HG02943 (cell line): ENCODE measurements around the gene TLR2.

Experiments
- ATAC-seq: cut with Tn5 transposase; IDR thresholded peaks from one replicate; pipeline ENCODE4 v1.9.1; 2021; ENCODE audit warnings: mild to moderate bottlenecking, low read depth, moderate library complexity; ENCODE audit not compliant: unreplicated experiment

The TLR2 gene, protein sequence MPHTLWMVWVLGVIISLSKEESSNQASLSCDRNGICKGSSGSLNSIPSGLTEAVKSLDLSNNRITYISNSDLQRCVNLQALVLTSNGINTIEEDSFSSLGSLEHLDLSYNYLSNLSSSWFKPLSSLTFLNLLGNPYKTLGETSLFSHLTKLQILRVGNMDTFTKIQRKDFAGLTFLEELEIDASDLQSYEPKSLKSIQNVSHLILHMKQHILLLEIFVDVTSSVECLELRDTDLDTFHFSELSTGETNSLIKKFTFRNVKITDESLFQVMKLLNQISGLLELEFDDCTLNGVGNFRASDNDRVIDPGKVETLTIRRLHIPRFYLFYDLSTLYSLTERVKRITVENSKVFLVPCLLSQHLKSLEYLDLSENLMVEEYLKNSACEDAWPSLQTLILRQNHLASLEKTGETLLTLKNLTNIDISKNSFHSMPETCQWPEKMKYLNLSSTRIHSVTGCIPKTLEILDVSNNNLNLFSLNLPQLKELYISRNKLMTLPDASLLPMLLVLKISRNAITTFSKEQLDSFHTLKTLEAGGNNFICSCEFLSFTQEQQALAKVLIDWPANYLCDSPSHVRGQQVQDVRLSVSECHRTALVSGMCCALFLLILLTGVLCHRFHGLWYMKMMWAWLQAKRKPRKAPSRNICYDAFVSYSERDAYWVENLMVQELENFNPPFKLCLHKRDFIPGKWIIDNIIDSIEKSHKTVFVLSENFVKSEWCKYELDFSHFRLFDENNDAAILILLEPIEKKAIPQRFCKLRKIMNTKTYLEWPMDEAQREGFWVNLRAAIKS

DNA sequence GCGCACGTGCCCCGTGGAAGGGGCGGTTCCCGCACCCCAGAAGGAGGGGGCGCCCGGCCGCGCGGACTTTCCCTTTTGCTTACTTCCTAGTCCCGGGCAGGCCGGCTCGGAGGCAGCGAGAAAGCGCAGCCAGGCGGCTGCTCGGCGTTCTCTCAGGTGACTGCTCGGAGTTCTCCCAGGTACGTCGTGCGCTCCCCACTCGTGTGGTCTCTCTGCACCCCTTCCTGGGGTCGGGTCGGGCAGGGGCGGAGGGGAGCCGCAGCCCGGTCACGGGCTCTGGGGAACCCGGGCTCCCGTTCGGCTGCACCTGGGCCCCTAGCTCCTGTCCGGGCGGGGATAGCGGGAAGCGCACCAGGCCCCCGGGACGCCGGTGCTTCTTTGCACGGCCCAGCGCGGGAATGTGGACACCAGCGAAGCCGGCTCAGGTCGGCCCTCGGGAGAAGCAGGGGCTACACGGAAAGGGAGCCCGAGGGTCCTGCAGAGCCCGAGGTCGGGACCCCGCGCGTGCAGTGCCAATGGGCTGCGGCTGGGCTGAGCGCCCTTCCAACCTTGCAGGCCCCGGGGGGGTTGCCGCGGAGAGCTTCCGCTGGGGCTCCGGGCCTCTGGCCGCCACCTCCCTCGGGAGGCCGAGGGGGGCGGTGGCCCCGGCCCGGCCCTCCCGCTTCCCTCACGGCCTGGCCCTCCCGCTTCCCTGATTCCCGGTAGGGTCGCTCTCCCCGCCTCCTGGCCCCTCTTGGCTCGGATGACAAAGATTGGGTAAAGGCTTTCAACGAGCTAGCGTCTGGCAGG, at the start of gene TLR2:
TLR2 (plus strand) TSS at position 99 of the 789 bp plus-strand sequence. CDS start 18,628 bp downstream, outside the sequence.
- ATAC-seq = peak; percentile 81

- ATAC-seq = no peak
Measured at GRCh38 chr4:153634738-153635353, 49.2 kb upstream of the TLR2 start.

DNA sequence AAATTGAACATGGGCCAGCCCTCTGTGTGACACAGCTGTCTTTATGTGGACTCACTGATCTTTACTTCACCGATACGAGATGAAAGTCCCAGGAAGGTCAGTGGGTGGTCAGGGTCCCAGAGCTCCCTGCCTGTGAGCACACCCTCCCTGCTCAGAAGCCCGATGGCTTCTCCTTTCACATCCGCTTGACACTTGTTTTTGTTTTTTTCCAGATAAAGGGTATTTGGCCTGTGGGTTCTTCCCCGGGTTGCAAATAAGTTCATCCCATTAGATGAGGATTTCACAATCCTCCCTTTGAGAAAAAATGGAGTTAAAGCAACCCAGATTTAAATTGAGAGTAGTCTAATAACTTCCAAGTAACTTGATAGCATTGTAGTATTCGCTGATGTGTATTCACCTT, 48.2 kb upstream of the TLR2 start:
- ATAC-seq = no peak

DNA sequence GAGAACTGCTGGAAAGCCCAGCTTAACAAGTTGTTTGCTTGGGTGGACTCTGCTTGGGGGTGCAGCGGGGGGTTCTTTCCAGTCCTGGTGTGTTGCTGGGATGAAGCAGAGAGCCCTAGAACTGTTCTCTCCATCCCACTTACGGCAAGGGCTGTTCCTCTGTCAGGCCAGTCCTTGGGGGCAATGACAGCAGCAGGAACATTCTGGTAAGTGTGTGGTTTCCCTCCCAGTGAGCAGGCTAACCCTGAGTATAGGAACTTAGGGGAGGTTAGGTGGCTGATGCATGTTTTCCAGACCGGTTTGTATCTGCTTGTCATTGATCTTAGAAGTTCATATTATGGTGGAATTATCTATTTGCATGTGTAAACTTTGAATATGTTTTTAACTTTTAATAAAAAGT, 46.9 kb upstream of the TLR2 start:
- ATAC-seq = no peak

- no peak for ATAC-seq
Measured at GRCh38 chr4:153638011-153638410, 46.1 kb upstream of the TLR2 start.

DNA sequence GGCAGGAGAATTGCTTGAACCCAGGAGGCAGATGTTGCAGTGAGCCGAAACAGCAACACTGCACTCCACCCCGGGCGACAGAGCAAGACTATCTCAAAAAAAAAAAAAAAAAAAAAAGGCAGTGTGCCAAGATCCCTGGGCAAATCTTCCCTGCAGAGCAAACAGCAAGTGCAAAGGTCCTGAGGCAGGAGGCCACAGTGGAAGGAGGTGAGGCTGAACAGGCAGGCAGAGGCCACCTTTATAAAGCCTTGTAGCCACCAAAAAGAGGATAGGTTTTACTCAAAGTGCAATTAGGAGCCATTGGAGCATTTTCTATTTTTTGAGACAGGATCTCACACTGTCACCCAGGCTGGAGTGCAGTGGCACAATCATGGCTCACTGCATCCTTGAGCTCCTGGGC, 45.1 kb upstream of the TLR2 start:
- no peak for ATAC-seq

- ATAC-seq = no peak
Measured at GRCh38 chr4:153639833-153640802, 44.0 kb upstream of the TLR2 start.

DNA sequence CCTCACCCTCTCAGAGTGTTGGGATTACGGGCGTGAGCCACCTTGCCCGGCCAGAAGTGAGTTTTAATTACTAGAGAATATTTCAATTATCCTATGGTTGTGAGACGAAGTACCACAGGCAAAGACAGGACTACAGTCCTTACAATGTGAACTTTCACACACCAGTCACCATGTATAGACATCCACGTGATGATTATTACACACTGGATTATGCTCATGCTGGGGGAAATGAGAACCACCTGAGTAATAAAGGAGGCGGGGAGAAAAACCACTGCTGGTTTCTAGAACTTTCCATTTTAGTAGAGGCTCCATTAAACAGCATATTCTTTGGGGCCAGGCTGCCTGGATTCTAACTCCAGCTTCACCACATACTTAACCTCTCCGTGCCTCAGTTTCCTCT, 42.5 kb upstream of the TLR2 start:
- no peak for ATAC-seq

GRCh38 chr4:153643406-153644383, 40.4 kb upstream of the TLR2 start:
- peak; percentile 83 for ATAC-seq

DNA sequence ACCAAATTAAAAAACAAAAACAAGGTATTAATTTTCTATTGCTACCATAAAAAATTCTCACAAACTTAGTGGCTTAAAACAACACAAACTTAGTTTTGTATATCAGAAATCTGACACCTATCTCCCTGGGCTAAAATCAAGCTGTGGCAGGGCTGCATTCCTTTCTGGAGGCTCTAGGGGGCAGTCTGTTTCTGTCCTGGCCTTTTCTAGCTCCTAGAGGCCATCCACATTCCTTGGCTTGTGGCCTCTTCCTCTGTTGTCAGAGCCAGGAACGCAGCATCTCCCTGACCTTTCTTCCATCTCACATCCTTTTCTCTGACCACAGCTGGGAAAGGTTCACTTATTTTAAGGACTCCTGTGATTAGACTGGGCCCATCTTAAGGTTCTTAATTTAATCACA, 38.9 kb upstream of the TLR2 start:
- no peak for ATAC-seq

GRCh38 chr4:153646261-153646660, 37.8 kb upstream of the TLR2 start:
- ATAC-seq = no peak

DNA sequence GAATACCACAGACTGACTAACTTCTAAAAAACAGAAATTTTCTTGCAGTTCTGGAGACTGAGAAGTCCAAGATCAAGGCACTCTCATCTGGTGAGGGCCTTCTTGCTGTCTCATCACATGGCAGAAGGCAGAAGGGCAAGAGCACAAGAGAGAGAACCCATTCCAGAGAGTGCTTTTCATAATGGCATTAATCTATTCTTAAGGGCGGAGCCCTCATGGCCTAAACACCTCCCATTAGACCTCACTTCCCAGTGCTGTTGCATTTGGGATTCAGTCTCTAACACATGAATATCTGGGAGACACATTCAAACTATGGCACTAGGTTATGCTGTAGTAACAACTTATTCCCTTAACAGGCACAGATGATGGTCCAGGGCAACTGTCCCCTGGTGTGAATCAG, 37.1 kb upstream of the TLR2 start:
- no peak for ATAC-seq

- ATAC-seq = no peak
Measured at GRCh38 chr4:153647975-153648374, 36.1 kb upstream of the TLR2 start.

- ATAC-seq = no peak
Measured at GRCh38 chr4:153649572-153649991, 34.5 kb upstream of the TLR2 start.

DNA sequence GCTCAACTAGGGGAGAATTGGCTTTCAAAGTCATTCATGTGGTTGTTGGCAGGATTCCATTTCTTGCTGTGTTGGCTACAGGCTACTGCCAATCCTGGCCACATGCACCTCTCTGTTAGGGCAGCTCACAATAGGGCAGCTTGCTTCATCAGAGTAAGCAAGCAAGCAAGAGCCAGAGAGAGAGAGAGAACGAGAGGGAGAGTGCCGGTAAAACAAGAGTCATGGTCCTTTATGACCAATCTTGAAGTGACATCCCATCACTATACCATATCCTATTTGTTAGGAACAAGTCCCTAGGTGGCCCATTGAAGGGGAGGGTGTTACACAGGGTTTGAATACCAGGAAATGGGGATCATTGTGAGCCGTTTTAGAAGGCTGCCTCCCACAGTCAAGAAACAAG, 33.0 kb upstream of the TLR2 start:
- no peak for ATAC-seq

GRCh38 chr4:153651587-153651986, 32.5 kb upstream of the TLR2 start:
- ATAC-seq = no peak

GRCh38 chr4:153652051-153652784, 31.9 kb upstream of the TLR2 start:
- ATAC-seq = no peak
